Measurements from ENCODE around the gene DRP2.
"Not testable (repeated sequence)": the region's sequence is repeated elsewhere in the genome, so short reads cannot be mapped to it uniquely, and the experiment has no call there.

Gene DRP2

GRCh38 chrX:101219116-101219863 is at the start of gene DRP2:
TSS of gene DRP2 (plus strand) at chrX:101219786. CDS start at chrX:101231648, 11,862 bp downstream.
- peak in 1 of 58 donors; percentile 0 for DNase-seq

- no peak for DNase-seq
Measured at GRCh38 chrX:101171883-101172400, 47.6 kb upstream of the DRP2 start.

- no peak for DNase-seq
Measured at GRCh38 chrX:101176439-101176838, 43.1 kb upstream of the DRP2 start.

- DNase-seq: not testable (repeated sequence)
Measured at GRCh38 chrX:101184876-101185275, 34.7 kb upstream of the DRP2 start.

GRCh38 chrX:101187961-101188360 is 31.6 kb upstream of the DRP2 start:
- DNase-seq: not testable (repeated sequence)

- DNase-seq: no peak
Measured at GRCh38 chrX:101190736-101191135, 28.9 kb upstream of the DRP2 start.

GRCh38 chrX:101191217-101191750 is 28.3 kb upstream of the DRP2 start:
- DNase-seq: peak in 3 of 58 donors; percentile 0 to 3 (median 2)

- DNase-seq: no peak
Measured at GRCh38 chrX:101195442-101196173, 24.0 kb upstream of the DRP2 start.

- no peak for DNase-seq
Measured at GRCh38 chrX:101203761-101204351, 15.7 kb upstream of the DRP2 start.

GRCh38 chrX:101206471-101206870 is 13.1 kb upstream of the DRP2 start:
- no peak for DNase-seq

- no peak for DNase-seq
Measured at GRCh38 chrX:101208152-101208905, 11.3 kb upstream of the DRP2 start.

GRCh38 chrX:101210630-101211029 is 9.0 kb upstream of the DRP2 start:
- no peak for DNase-seq

- DNase-seq: no peak
Measured at GRCh38 chrX:101217689-101218088, 1.9 kb upstream of the DRP2 start.

- peak in 27 of 58 donors; percentile 0 to 21 (median 4) for DNase-seq
Measured at GRCh38 chrX:101219864-101220346, 319 bp downstream of the DRP2 start.

GRCh38 chrX:101220662-101221260 is 1.2 kb downstream of the DRP2 start:
- peak in 1 of 58 donors; percentile 0 for DNase-seq

- DNase-seq: no peak
Measured at GRCh38 chrX:101223226-101223625, 3.6 kb downstream of the DRP2 start.

GRCh38 chrX:101229170-101229569 is 9.6 kb downstream of the DRP2 start:
- no peak for DNase-seq

- DNase-seq: no peak
Measured at GRCh38 chrX:101230636-101231035, 11.1 kb downstream of the DRP2 start.

- no peak for DNase-seq
Measured at GRCh38 chrX:101231080-101231479, 11.5 kb downstream of the DRP2 start.

- peak in 5 of 58 donors; percentile 0 to 11 (median 1) for DNase-seq
Measured at GRCh38 chrX:101232316-101232715, 12.7 kb downstream of the DRP2 start.
